Activated T-cell treated with anti-CD3 and anti-CD28 coated beads for 48 hours (primary cell): ENCODE data around the gene PEBP1.
A peak's percentile ranks its signal among the peaks of the same experiment; 100 is the strongest.
"Not testable (repeated sequence)": the region's sequence is repeated elsewhere in the genome, so short reads cannot be mapped to it uniquely, and the experiment has no call there.

Experiments
- DNase-seq: peaks from one replicate; pipeline ENCODE4 v3.0.0-alpha.2; 2020; ENCODE audit warnings: low read depth

Gene PEBP1

GRCh38 chr12:118135788-118136558 is at the start of gene PEBP1:
Gene PEBP1, plus strand, starts transcription at chr12:118136124. Its CDS starts 86 bp downstream, at chr12:118136210.
- peak; percentile 94 for DNase-seq

- DNase-seq, result no peak
Observed at GRCh38 chr12:118089782-118090181, 46.1 kb upstream of the PEBP1 start.

GRCh38 chr12:118094039-118094438 is 41.9 kb upstream of the PEBP1 start:
- DNase-seq, result no peak

- DNase-seq, result no peak
Observed at GRCh38 chr12:118098401-118098800, 37.5 kb upstream of the PEBP1 start.

GRCh38 chr12:118098911-118099671 is 36.8 kb upstream of the PEBP1 start:
- no peak for DNase-seq

- no peak for DNase-seq
Observed at GRCh38 chr12:118101051-118101450, 34.9 kb upstream of the PEBP1 start.

GRCh38 chr12:118102070-118102469 is 33.9 kb upstream of the PEBP1 start:
- DNase-seq, result no peak

GRCh38 chr12:118102609-118103008 is 33.3 kb upstream of the PEBP1 start:
- DNase-seq, result no peak

- DNase-seq, result no peak
Observed at GRCh38 chr12:118103201-118103600, 32.7 kb upstream of the PEBP1 start.

GRCh38 chr12:118103601-118104382 is 32.1 kb upstream of the PEBP1 start, which contains the start of gene VSIG10:
Gene VSIG10, minus strand, starts transcription at chr12:118104011. Its CDS starts 340 bp downstream, at chr12:118103671.
- DNase-seq, result peak; percentile 15

- no peak for DNase-seq
Observed at GRCh38 chr12:118107011-118107410, 28.9 kb upstream of the PEBP1 start.

- no peak for DNase-seq
Observed at GRCh38 chr12:118107694-118108093, 28.2 kb upstream of the PEBP1 start.

- DNase-seq, result no peak
Observed at GRCh38 chr12:118109088-118109487, 26.8 kb upstream of the PEBP1 start.

GRCh38 chr12:118119449-118119879 is 16.5 kb upstream of the PEBP1 start:
- DNase-seq, result no peak

- DNase-seq, result peak; percentile 56
Observed at GRCh38 chr12:118120579-118121363, 15.2 kb upstream of the PEBP1 start.

GRCh38 chr12:118122264-118122663 is 13.7 kb upstream of the PEBP1 start:
- no peak for DNase-seq

- no peak for DNase-seq
Observed at GRCh38 chr12:118124333-118124874, 11.5 kb upstream of the PEBP1 start.

GRCh38 chr12:118125743-118126118 is 10.2 kb upstream of the PEBP1 start:
- no peak for DNase-seq

- no peak for DNase-seq
Observed at GRCh38 chr12:118126119-118126757, 9.7 kb upstream of the PEBP1 start.

GRCh38 chr12:118127867-118128266 is 8.1 kb upstream of the PEBP1 start:
- no peak for DNase-seq

- not testable (repeated sequence) for DNase-seq
Observed at GRCh38 chr12:118129436-118129835, 6.5 kb upstream of the PEBP1 start.
